Adrenal gland (tissue), 12 donors: Measurements from ENCODE around the gene TAS2R30. TPM values are rescaled to one million over a fixed set of nuclear protein-coding genes. Genes with fewer than 3 reads are reported as not detected.
"Not testable (repeated sequence)": the region's sequence is repeated elsewhere in the genome, so short reads cannot be mapped to it uniquely, and the experiment has no call there.

Experiments
- DNase-seq, 7 donors: peaks; one replicate each; pipeline ENCODE4 v3.0.0-alpha.2; 2019 to 2020
- H3K27ac ChIP-seq, 5 donors: fragments of 200-600 bp; sonication (generic) in 4 of 5; 1 replicate in 3 of 5; 2 replicates in 2 of 5; pipeline versions ENCODE4 v1.5.1 to v1.8.0; 2016 to 2020; ENCODE audit warnings: mild to moderate bottlenecking in 1 of 5
- H3K27me3 ChIP-seq: fragments of 200-600 bp; 2 replicates; pipeline ENCODE4 v1.8.0; 2021
- H3K36me3 ChIP-seq, 2 donors: fragments of 200-600 bp; replicated peaks in 1 of 2; 1 replicate in 1 of 2; 2 replicates in 1 of 2; pipeline versions ENCODE4 v1.5.1 to v1.8.0; 2018 to 2022
- H3K4me1 ChIP-seq, 2 donors: fragments of 200-600 bp; replicated peaks in 1 of 2; 1 replicate in 1 of 2; 2 replicates in 1 of 2; pipeline versions ENCODE4 v1.5.1 to v1.8.0; 2018 to 2021
- H3K4me3 ChIP-seq, 4 donors: fragments of 200-600 bp; sonication (generic) in 3 of 4; one replicate each; pipeline ENCODE4 v1.5.1; 2016 to 2018
- H3K9me3 ChIP-seq, 3 donors: fragments of 200-600 bp; sonication (generic) in 1 of 3; replicated peaks in 1 of 3; 1 replicate in 2 of 3; 2 replicates in 1 of 3; pipeline versions ENCODE4 v1.5.1 to v1.8.0; 2016 to 2021
- POLR2A ChIP-seq, 2 donors: fragments of 450-650 bp; IDR thresholded peaks; one replicate each; pipeline ENCODE4 v1.6.1; 2017; ENCODE audit warnings: antibody characterized with exemption in 2 of 2, mild to moderate bottlenecking in 2 of 2, moderate library complexity in 1 of 2
- WGBS, 4 donors: extraction: QIAGEN DNeasy Blood & Tissue Kit in 2 of 4; methylation state at CpG; one replicate each; pipeline versions ENCODE4 v1.1.5 to v1.1.7; 2013 to 2017; 5-methylcytosine and 5-hydroxymethylcytosine counted together
- intact Hi-C, 2 donors: fragments of 100-400 bp; cut with DNase I; formaldehyde crosslinking; loops; one replicate each; pipeline versions ENCODE4 v1.14.1 to v1.15.0; 2022 to 2023
- polyA plus RNA-seq, 3 donors: library from polyadenylated mRNA; stranded (reverse); fragments of 200-250 nt in 2 of 3; fragments of 350-450 nt in 1 of 3; fragmentation: Illumina TruSeq in 1 of 3; extraction: RNeasy Lipid Tissue Mini Kit (QIAGEN cat#74804) in 1 of 3; gene quantifications; one replicate each; pipeline ENCODE4 v1.2.3, GENCODE V29; 2013 to 2014
- total RNA-seq, 9 donors: library from RNA; depleted of rRNA in 4 of 9; stranded (reverse); fragments of >200 nt in 4 of 9; fragments of 120-200 nt in 1 of 9; fragmentation: NEBNext Ultra II Directional in 1 of 9; extraction: Animal tissue kit (Norgen Biotek cat#: 25700) in 1 of 9; gene quantifications; one replicate each; pipeline versions ENCODE4 v1.1.0 to v1.2.4, GENCODE V29; 2013 to 2023
- TF ChIP-seq, protein P1 (sequence below), 6 experiments: fragments of 450-650 bp in 4 of 6; fragments of 200-600 bp in 2 of 6; sonication (generic) in 1 of 6; IDR thresholded peaks; 1 replicate in 5 of 6; 2 replicates in 1 of 6; pipeline versions ENCODE4 v1.5.1 to v1.8.0; 2016 to 2021; ENCODE audit warnings: antibody characterized with exemption in 6 of 6, mild to moderate bottlenecking in 2 of 6, moderate library complexity in 1 of 6
- donor health status: healthy with polysubstance abuse.
- donor health status: Bipolar disorder and iron deficiency.
- donor health status: DM: yes; HTN: yes; CAD: no.
- donor health status: DM: no; HTN: no; CAD: no.
- donor health status: DM: no; HTN: no; CAD: no.
- donor health status: DM: yes; HTN: yes; CAD: no.

TAS2R30 gene
- total and polyA plus RNA-seq, 12 donors, result 0.07 to 16.0 (median 2.7) TPM; not detected in 1

- WGBS, 4 donors, result 89 to 100% (median 95%) methylated on average over 1 to 2 of the region's 2 CpGs
- H3K36me3 ChIP-seq, result no peaks in the 10 kb centered on the region
- intact Hi-C loops, result no loop called here
- TF ChIP-seq POLR2A (IDR thresholded peaks at IDR 0.05), result no peak
- TF ChIP-seq, protein P1, sequence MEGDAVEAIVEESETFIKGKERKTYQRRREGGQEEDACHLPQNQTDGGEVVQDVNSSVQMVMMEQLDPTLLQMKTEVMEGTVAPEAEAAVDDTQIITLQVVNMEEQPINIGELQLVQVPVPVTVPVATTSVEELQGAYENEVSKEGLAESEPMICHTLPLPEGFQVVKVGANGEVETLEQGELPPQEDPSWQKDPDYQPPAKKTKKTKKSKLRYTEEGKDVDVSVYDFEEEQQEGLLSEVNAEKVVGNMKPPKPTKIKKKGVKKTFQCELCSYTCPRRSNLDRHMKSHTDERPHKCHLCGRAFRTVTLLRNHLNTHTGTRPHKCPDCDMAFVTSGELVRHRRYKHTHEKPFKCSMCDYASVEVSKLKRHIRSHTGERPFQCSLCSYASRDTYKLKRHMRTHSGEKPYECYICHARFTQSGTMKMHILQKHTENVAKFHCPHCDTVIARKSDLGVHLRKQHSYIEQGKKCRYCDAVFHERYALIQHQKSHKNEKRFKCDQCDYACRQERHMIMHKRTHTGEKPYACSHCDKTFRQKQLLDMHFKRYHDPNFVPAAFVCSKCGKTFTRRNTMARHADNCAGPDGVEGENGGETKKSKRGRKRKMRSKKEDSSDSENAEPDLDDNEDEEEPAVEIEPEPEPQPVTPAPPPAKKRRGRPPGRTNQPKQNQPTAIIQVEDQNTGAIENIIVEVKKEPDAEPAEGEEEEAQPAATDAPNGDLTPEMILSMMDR (IDR thresholded peaks at IDR 0.05), result no peak
- H3K27me3 ChIP-seq, result no peaks in the 10 kb centered on the region
- no peak overlapping the region for H3K27ac ChIP-seq
- H3K4me1 ChIP-seq, result no peaks in the 10 kb centered on the region
- DNase-seq, result no peak
- H3K9me3 ChIP-seq, result peaks cover 0 to 6% (median 0%) of the 10 kb centered on the region in 3 donors
- no peak overlapping the region for H3K4me3 ChIP-seq
These were observed 25.6 kb downstream of the TAS2R30 start for GRCh38 chr12:11108862-11109261.

- Histone ChIP-seq H3K4me1 (no peaks in the 10 kb centered on the region), H3K36me3 (no peaks in the 10 kb centered on the region), H3K4me3 (no peak overlapping the region), H3K9me3 (peaks cover 0 to 6% (median 0%) of the 10 kb centered on the region in 3 donors), H3K27ac (no peak overlapping the region), H3K27me3 (no peaks in the 10 kb centered on the region)
- no peak for DNase-seq
- TF ChIP-seq, protein P1 (IDR thresholded peaks at IDR 0.05), result no peak
- TF ChIP-seq POLR2A (IDR thresholded peaks at IDR 0.05), result no peak
- 60 to 70% (median 65%) methylated on average over 1 of the region's 1 CpG for WGBS, 4 donors
- intact Hi-C loops, result no loop called here
These were observed 26.7 kb downstream of the TAS2R30 start for GRCh38 chr12:11107719-11108118.

DNA sequence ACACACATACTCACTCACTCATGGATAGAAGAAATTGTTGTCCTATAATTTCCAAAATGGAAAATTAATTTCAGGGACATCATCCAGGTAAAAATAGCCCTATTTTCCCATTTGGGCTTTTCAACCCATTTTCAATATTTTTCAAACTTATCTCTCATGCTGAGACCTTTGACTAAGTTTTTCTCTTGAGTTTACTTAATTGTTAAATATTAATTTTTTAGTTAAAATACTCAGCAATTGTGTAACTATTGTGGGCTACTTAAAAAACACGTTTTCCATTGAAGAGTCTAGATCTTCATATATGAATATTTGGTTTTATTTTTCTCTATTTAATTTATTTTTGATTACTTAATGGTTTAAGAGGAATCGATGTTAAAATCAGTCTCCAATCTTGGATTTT, 28.2 kb downstream of the TAS2R30 start:
- 95 to 99% (median 97%) methylated on average over 2 of the region's 2 CpGs for WGBS, 4 donors
- no peak for DNase-seq
- Histone ChIP-seq H3K27ac (no peak overlapping the region), H3K4me3 (no peak overlapping the region), H3K4me1 (no peaks in the 10 kb centered on the region), H3K9me3 (no peaks in the 10 kb centered on the region), H3K27me3 (no peaks in the 10 kb centered on the region), H3K36me3 (no peaks in the 10 kb centered on the region)
- TF ChIP-seq, protein P1 (IDR thresholded peaks at IDR 0.05), result no peak
- TF ChIP-seq POLR2A (IDR thresholded peaks at IDR 0.05), result no peak
- intact Hi-C loops, result no loop called here

DNA sequence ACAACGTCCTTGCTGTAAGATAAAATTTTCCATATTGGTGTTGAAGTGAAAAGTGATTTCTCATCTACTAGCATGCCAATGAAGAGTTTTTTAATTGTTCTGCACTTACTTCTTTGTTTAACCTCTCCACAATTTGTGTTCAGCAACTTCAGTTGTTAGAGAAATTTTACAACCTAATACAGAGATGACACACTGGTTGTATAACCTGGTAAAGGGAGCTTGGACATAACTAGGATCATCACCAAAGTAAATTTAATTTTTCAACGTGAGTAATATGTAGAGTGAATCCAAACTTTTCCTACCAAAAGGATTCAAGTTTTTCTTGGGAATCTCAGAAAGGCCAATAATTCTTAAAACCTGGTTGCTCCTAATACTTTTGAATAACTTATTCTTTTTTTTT, 28.9 kb downstream of the TAS2R30 start:
- Histone ChIP-seq H3K4me3 (no peak overlapping the region), H3K36me3 (no peaks in the 10 kb centered on the region), H3K9me3 (no peaks in the 10 kb centered on the region), H3K27me3 (no peaks in the 10 kb centered on the region), H3K27ac (no peak overlapping the region), H3K4me1 (no peaks in the 10 kb centered on the region)
- no peak for DNase-seq
- TF ChIP-seq, protein P1 (IDR thresholded peaks at IDR 0.05), result no peak
- no peak for TF ChIP-seq POLR2A (IDR thresholded peaks at IDR 0.05)
- WGBS, 4 donors, result 42 to 62% (median 60%) methylated on average over 2 of the region's 2 CpGs
- intact Hi-C loops, result no loop called here

DNA sequence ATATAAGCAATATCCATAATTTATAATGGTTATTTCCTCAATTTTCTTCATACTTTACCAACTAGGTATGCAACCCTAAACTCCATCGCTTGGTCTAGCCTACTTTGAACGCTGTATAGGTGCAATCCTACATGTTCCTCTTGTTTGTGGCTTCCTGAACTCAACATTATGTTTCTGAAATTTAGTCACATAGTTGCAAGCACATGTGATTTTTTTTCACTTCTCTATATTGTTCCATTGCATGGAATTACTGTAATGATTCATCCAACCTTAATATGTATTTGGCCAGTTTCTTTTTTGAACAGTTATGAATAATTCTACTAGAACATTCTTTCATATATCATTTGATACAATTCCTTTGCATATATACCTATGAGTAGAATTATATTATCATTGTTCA, 39.5 kb downstream of the TAS2R30 start:
- intact Hi-C loops, H3K4me1 ChIP-seq, DNase-seq, H3K27ac ChIP-seq, H3K9me3 ChIP-seq, H3K27me3 ChIP-seq, H3K4me3 ChIP-seq, H3K36me3 ChIP-seq: not testable (repeated sequence)
- no CpG with 5 or more reads among the region's 2 CpGs for WGBS, 4 donors
